K562 (cell line): ENCODE data around the gene C17orf113. TPM values are rescaled to one million over a fixed set of nuclear protein-coding genes. Genes with fewer than 3 reads are reported as not detected.

ENCODE experiments used
- ARID1B ChIP-seq: fragments of 450-650 bp; IDR thresholded peaks from 2 replicates; pipeline ENCODE4 v1.6.1; 2016; ENCODE audit warnings: antibody characterized with exemption, mild to moderate bottlenecking, inconsistent platforms
- CBFA2T2 ChIP-seq: fragments of 450-650 bp; conservative IDR thresholded peaks from 2 replicates; pipeline ENCODE4 v1.6.1; 2017; ENCODE audit warnings: mild to moderate bottlenecking
- CBFA2T3 ChIP-seq: fragments of 450-650 bp; IDR thresholded peaks from 2 replicates; pipeline ENCODE4 v1.6.1; 2017
- CCNT2 ChIP-seq: IDR thresholded peaks from 2 replicates; pipeline ENCODE4 v1.6.1; 2011; ENCODE audit warnings: borderline replicate concordance, low read depth, mild to moderate bottlenecking, moderate library complexity, mixed read lengths, low read length; ENCODE audit not compliant: insufficient read length; ENCODE audit errors: extremely low read depth
- COPS2 ChIP-seq: fragments of 450-650 bp; conservative IDR thresholded peaks from 2 replicates; pipeline ENCODE4 v1.6.1; 2016; ENCODE audit warnings: mild to moderate bottlenecking, moderate library complexity
- FOXJ3 ChIP-seq: sonication (generic); formaldehyde crosslinking; IDR thresholded peaks from 2 replicates; pipeline ENCODE4 v1.4.0; 2020; ENCODE audit warnings: mild to moderate bottlenecking, missing genetic modification reagents
- GTF2A2 ChIP-seq: IDR thresholded peaks from 2 replicates; pipeline ENCODE4 v1.6.1; 2016; ENCODE audit warnings: mild to moderate bottlenecking, missing genetic modification characterization, missing compliant biosample characterization
- NCOR1 ChIP-seq: fragments of 450-650 bp; IDR thresholded peaks from 2 replicates; pipeline ENCODE4 v1.6.1; 2016; ENCODE audit warnings: mild to moderate bottlenecking, moderate library complexity
- PBX2 ChIP-seq, 2 experiments: IDR thresholded peaks in 1 of 2; conservative IDR thresholded peaks in 1 of 2; 2 replicates each; pipeline ENCODE4 v1.6.1; 2016; ENCODE audit warnings: low read depth in 2 of 2, mild to moderate bottlenecking in 1 of 2, missing compliant biosample characterization in 1 of 2, missing genetic modification characterization in 1 of 2, moderate library complexity in 1 of 2
- SIN3A ChIP-seq, 2 experiments: fragments of 150-350 bp in 1 of 2; IDR thresholded peaks; 2 replicates each; pipeline ENCODE4 v1.6.1; 2011 to 2016; ENCODE audit warnings: borderline replicate concordance in 2 of 2, low read depth in 2 of 2, low read length in 2 of 2, mild to moderate bottlenecking in 2 of 2, moderate library complexity in 2 of 2; ENCODE audit not compliant: control insufficient read depth in 1 of 2
- TCF3 ChIP-seq: sonication (generic); formaldehyde crosslinking; IDR thresholded peaks from 2 replicates; pipeline ENCODE4 v1.4.0; 2020; ENCODE audit warnings: mild to moderate bottlenecking, missing genetic modification reagents
- TFE3 ChIP-seq: fragments of 450-650 bp; formaldehyde crosslinking; IDR thresholded peaks from 2 replicates; pipeline ENCODE4 v1.4.0; 2020; ENCODE audit warnings: mild to moderate bottlenecking, mixed read lengths
- TGIF2 ChIP-seq: sonication (generic); formaldehyde crosslinking; IDR thresholded peaks from 2 replicates; pipeline ENCODE4 v1.8.1; 2022; ENCODE audit warnings: mild to moderate bottlenecking, missing genetic modification reagents, moderate library complexity
- TSHZ1 ChIP-seq: fragments of 250-450 bp; sonication (Bioruptor Pico); IDR thresholded peaks from 2 replicates; pipeline ENCODE4 v1.4.0; 2020; ENCODE audit warnings: mild to moderate bottlenecking, moderate library complexity
- U2AF2 ChIP-seq: fragments of 200-400 bp; formaldehyde crosslinking; optimal IDR thresholded peaks from 2 replicates; pipeline ENCODE3; 2017; ENCODE audit warnings: low read depth, mild to moderate bottlenecking, low read length
- ZFP30 ChIP-seq: fragments of 250-450 bp; sonication (Bioruptor Pico); IDR thresholded peaks from 2 replicates; pipeline ENCODE4 v1.8.0; 2022; ENCODE audit warnings: moderate library complexity, mild to moderate bottlenecking, inconsistent platforms, borderline replicate concordance
- ZNF311 ChIP-seq: fragments of 250-450 bp; sonication (Bioruptor Pico); IDR thresholded peaks from 2 replicates; pipeline ENCODE4 v1.4.0; 2020; ENCODE audit warnings: mild to moderate bottlenecking, moderate library complexity
- ZNF408 ChIP-seq: fragments of 250-450 bp; sonication (Bioruptor Pico); IDR thresholded peaks from 2 replicates; pipeline ENCODE4 v1.4.0; 2020; ENCODE audit warnings: low read depth, mild to moderate bottlenecking, moderate library complexity
- polyA plus RNA-seq, 8 experiments: library from polyadenylated mRNA; depleted of rRNA in 4 of 8; stranded (reverse) in 5 of 8; unstranded in 3 of 8; fragments of >200 nt; fragmentation: Nextera tagmentation in 2 of 8; fragmentation: Illumina TruSeq in 1 of 8; extraction: Ambion mirVana in 2 of 8; extraction: Trizol in 1 of 8; gene quantifications; 2 replicates each; pipeline versions ENCODE4 v1.2.1 to v1.2.3, GENCODE V29; 2011 to 2014; ENCODE audit warnings: inconsistent platforms in 1 of 8, missing spikeins in 1 of 8
- total RNA-seq, 7 experiments: library from RNA; depleted of rRNA in 6 of 7; stranded (reverse); fragments of >200 nt in 6 of 7; fragmentation: Illumina TruSeq in 2 of 7; extraction: Trizol in 2 of 7; gene quantifications; 2 replicates each; pipeline versions ENCODE4 v1.2.1 to v1.2.3, GENCODE V29; 2011 to 2021; ENCODE audit warnings: low replicate concordance in 1 of 7

The C17orf113 gene
- total and polyA plus RNA-seq, 9 of the 15 experiments (the other 6 are each of a cell fraction or from before 2014, with no cell fraction given), result 0.10 to 1.2 (median 0.31) TPM

- TF ChIP-seq PBX2 (CRISPR knock-in tag; IDR thresholded peaks at IDR 0.05; ENCODE audit: low read depth), result peak; percentile 71
- peak; percentile 99 for TF ChIP-seq PBX2 (tag; conservative IDR thresholded peaks at IDR 0.05; ENCODE audit: low read depth)
- no peak for TF ChIP-seq FOXJ3 (CRISPR knock-in tag)
- no peak for TF ChIP-seq TGIF2 (CRISPR knock-in tag)
- TF ChIP-seq ARID1B, result peak; percentile 85
- peak; percentile 65 for TF ChIP-seq NCOR1
- no peak for TF ChIP-seq ZFP30 (CRISPR knock-in tag)
- peak; percentile 85 for TF ChIP-seq CBFA2T3
- TF ChIP-seq U2AF2, result no peak
- no peak for TF ChIP-seq ZNF408 (CRISPR knock-in tag)
- TF ChIP-seq TFE3 (CRISPR knock-in tag), result no peak
- TF ChIP-seq COPS2, result no peak
- no peak for TF ChIP-seq GTF2A2 (tag)
- no peak for TF ChIP-seq ZNF311 (CRISPR knock-in tag)
- TF ChIP-seq CCNT2, result peak; percentile 28
- TF ChIP-seq TSHZ1 (CRISPR knock-in tag), result no peak
- TF ChIP-seq SIN3A (IDR thresholded peaks at IDR 0.05; ENCODE audit: borderline replicate concordance in 2 of 2, control insufficient read depth in 1 of 2, low read depth in 2 of 2, low read length in 2 of 2), result no peak
- TF ChIP-seq TCF3 (CRISPR knock-in tag), result peak; percentile 63
- TF ChIP-seq CBFA2T2, result peak; percentile 73
These were observed 36.8 kb upstream of the C17orf113 start (continued) for GRCh38 chr17:42087042-42087701.
